ENCODE data around the gene TCF7L2.

TCF7L2 gene

DNA sequence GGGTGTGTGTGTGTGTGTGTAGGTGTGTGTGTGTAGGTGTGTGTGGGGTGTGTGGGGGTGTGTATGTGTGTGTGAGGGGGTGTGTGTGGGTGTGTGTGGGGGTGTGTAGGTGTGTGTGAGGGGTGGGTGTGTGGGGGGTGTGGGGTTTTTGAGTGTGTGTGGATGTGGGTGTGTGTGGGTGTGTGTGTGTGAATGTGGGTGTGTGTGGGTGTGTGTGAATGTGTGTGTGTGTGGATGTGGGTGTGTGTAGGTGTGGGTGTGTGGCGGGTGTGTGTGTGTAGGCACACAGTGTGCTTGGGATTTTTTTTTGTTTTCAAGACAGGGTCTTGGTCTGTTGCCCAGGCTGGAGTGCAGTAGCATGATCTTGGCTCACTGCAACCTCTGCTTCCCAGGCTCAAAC lies 36.8 kb upstream of the TCF7L2 start:
- no peak overlapping the region for H3K27ac ChIP-seq
- no peak for TF ChIP-seq ZFX (IDR thresholded peaks at IDR 0.05)

DNA sequence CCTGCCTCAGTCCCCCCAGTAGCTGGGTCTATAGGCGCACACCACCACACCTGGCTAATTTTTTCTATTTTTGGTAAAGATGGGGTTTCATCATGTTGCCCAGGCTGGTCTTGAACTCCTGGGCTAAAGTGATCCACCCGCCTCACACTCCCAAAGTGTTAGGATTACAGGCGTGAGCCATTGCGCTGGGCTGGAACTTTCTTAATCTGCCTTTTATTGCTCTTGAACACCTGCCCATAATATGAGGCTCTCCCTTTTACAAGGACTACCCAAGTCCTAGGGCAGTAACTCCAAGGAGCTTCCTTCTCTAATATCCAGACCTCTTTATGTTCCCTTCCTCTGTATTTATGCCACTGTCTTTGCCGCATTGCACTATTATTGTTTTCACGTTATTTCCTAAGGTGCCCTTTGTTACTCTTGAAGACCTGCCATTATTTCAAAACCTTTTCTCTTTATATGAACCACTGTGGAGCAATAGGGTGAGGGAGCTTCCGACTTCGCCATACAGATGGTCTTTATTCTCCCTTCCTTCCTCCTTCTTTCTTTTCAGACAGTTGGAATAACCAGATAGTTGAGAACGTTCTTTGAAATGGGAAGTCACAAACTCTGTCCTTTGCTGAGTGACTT lies 36.3 kb upstream of the TCF7L2 start:
- TF ChIP-seq ZFX (IDR thresholded peaks at IDR 0.05) = no peak
- TF ChIP-seq, protein P1, sequence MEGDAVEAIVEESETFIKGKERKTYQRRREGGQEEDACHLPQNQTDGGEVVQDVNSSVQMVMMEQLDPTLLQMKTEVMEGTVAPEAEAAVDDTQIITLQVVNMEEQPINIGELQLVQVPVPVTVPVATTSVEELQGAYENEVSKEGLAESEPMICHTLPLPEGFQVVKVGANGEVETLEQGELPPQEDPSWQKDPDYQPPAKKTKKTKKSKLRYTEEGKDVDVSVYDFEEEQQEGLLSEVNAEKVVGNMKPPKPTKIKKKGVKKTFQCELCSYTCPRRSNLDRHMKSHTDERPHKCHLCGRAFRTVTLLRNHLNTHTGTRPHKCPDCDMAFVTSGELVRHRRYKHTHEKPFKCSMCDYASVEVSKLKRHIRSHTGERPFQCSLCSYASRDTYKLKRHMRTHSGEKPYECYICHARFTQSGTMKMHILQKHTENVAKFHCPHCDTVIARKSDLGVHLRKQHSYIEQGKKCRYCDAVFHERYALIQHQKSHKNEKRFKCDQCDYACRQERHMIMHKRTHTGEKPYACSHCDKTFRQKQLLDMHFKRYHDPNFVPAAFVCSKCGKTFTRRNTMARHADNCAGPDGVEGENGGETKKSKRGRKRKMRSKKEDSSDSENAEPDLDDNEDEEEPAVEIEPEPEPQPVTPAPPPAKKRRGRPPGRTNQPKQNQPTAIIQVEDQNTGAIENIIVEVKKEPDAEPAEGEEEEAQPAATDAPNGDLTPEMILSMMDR (conservative IDR thresholded peaks at IDR 0.05) = no peak

DNA sequence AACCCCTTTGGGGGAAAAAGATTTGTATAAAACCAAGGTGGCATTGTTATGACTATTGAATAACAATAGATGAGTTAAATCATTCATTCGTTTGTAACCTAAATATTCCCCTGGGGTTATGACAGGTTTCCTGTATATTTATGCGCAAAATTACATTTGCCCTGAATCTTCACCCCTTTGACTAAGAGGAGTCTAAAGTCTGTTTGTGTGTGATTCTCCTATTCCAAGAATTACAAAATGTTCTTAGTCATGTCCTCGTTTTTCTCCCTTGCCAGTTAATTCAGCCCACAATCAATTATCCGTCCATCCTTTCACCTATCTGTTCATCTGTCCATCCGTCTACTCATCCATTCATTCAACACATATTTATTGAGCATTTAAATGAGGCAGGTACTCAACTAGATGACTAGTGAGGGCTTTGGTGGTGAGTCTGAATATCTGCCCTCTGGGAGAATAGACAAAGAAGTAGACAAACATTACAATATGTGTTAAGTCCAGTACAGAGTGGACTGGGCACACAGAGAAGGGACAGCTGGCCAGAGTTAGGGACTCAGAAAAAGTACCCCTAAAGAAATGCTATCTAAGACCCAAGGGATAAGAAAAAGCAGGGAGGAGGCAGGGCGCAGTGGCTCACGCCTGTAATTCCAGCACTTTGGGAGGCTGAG lies 35.6 kb upstream of the TCF7L2 start:
- no peak overlapping the region for H3K27ac ChIP-seq
- TF ChIP-seq, protein P1 (conservative IDR thresholded peaks at IDR 0.05) = no peak
- TF ChIP-seq ZFX (IDR thresholded peaks at IDR 0.05) = no peak

More for the DNA sequence above, 36.3 kb upstream of the TCF7L2 start:
- no peak overlapping the region for H3K27ac ChIP-seq

GRCh38 chr10:112915590-112916572 lies 34.2 kb upstream of the TCF7L2 start:
- no peak overlapping the region for H3K27ac ChIP-seq

DNA sequence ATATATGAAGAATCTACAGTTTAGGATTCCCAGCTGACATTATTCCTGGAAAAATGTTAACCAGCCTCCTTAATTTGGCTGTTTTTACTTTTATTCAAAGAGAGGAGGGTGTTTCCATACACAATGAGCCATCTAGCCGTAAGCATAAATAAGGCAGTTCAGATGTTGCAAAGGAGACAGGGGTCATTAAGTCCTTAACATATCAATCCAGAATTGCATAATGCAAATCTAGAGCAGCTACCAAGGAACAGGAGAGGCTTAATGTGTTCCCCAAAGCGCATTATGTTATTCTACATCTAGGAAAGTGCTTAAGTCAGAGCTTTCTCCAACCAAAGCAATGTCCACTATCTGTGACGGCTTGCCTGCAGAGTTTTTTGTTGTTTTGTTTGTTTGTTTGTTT lies 32.4 kb upstream of the TCF7L2 start:
- no peak for TF ChIP-seq ZFX (IDR thresholded peaks at IDR 0.05)
- TF ChIP-seq, protein P1 (conservative IDR thresholded peaks at IDR 0.05) = no peak

More at GRCh38 chr10:112915590-112916572, 34.2 kb upstream of the TCF7L2 start:
- TF ChIP-seq ZFX (IDR thresholded peaks at IDR 0.05) = no peak
- TF ChIP-seq, protein P1 (conservative IDR thresholded peaks at IDR 0.05) = no peak

GRCh38 chr10:112918771-112919170 lies 31.3 kb upstream of the TCF7L2 start:
- no peak overlapping the region for H3K27ac ChIP-seq
- TF ChIP-seq, protein P1 (conservative IDR thresholded peaks at IDR 0.05) = no peak
- no peak for TF ChIP-seq ZFX (IDR thresholded peaks at IDR 0.05)

More for the DNA sequence above, 32.4 kb upstream of the TCF7L2 start:
- no peak overlapping the region for H3K27ac ChIP-seq

GRCh38 chr10:112919721-112920120 lies 30.3 kb upstream of the TCF7L2 start:
- H3K27ac ChIP-seq = no peak overlapping the region
- no peak for TF ChIP-seq ZFX (IDR thresholded peaks at IDR 0.05)
- TF ChIP-seq, protein P1 (conservative IDR thresholded peaks at IDR 0.05) = no peak
